Esophagus muscularis mucosa (tissue), 4 donors: ENCODE measurements around the gene PEAK3. TPM values are rescaled to one million over a fixed set of nuclear protein-coding genes. Genes with fewer than 3 reads are reported as not detected.

Experiments
- DNase-seq: peaks from one replicate; pipeline ENCODE4 v3.0.0-alpha.2; 2017; ENCODE audit errors: extremely low spot score
- H3K27ac ChIP-seq, 4 donors: fragments of 200-600 bp; sonication (generic); replicated peaks in 1 of 4; 1 replicate in 3 of 4; 2 replicates in 1 of 4; pipeline ENCODE4 v1.5.1; 2016 to 2019; ENCODE audit warnings: mild to moderate bottlenecking in 1 of 4
- H3K27me3 ChIP-seq, 4 donors: fragments of 200-600 bp; sonication (generic); one replicate each; pipeline versions ENCODE4 v1.5.1 to v1.6.0; 2016 to 2019
- H3K36me3 ChIP-seq, 4 donors: fragments of 200-600 bp; sonication (generic); one replicate each; pipeline ENCODE4 v1.5.1; 2016 to 2019
- H3K4me1 ChIP-seq, 4 donors: fragments of 200-600 bp; sonication (generic); one replicate each; pipeline ENCODE4 v1.5.1; 2016 to 2019
- H3K4me3 ChIP-seq, 4 donors: fragments of 200-600 bp; sonication (generic); 1 replicate in 2 of 4; 2 replicates in 2 of 4; pipeline ENCODE4 v1.5.1; 2016 to 2019; ENCODE audit warnings: mild to moderate bottlenecking in 4 of 4, moderate library complexity in 1 of 4
- H3K9me3 ChIP-seq, 4 donors: fragments of 200-600 bp; sonication (generic); 1 replicate in 3 of 4; 2 replicates in 1 of 4; pipeline ENCODE4 v1.5.1; 2016 to 2019
- EP300 ChIP-seq: sonication (generic); formaldehyde crosslinking; IDR thresholded peaks from one replicate; pipeline ENCODE4 v1.6.1; 2017; ENCODE audit warnings: antibody characterized with exemption
- POLR2A ChIP-seq: fragments of 450-650 bp; IDR thresholded peaks from one replicate; pipeline ENCODE4 v1.6.1; 2017; ENCODE audit warnings: antibody characterized with exemption, moderate library complexity, mild to moderate bottlenecking, low read depth
- POLR2AphosphoS5 ChIP-seq, 2 donors: sonication (generic); formaldehyde crosslinking; IDR thresholded peaks; one replicate each; pipeline ENCODE4 v1.6.1; 2017; ENCODE audit warnings: antibody characterized with exemption in 2 of 2
- WGBS: methylation state at CpG from one replicate; pipeline ENCODE4 v1.1.5; 2018; 5-methylcytosine and 5-hydroxymethylcytosine counted together
- intact Hi-C: fragments of 100-400 bp; cut with DNase I; formaldehyde crosslinking; loops from one replicate; pipeline ENCODE4 v1.15.1; 2023
- total RNA-seq, 4 donors: library from RNA; depleted of rRNA; stranded (reverse); fragments of >200 nt; gene quantifications; one replicate each; pipeline versions ENCODE4 v1.1.0 to v1.2.1, GENCODE V29; 2016
- TF ChIP-seq, protein P1 (sequence below), 3 experiments: fragments of 200-600 bp in 2 of 3; fragments of 450-650 bp in 1 of 3; sonication (generic) in 2 of 3; IDR thresholded peaks; one replicate each; pipeline ENCODE4 v1.5.1; 2017 to 2019; ENCODE audit warnings: antibody characterized with exemption in 3 of 3, mild to moderate bottlenecking in 2 of 3, moderate library complexity in 1 of 3

The PEAK3 gene
- total RNA-seq, 4 donors from 2014 or later: 0.78 to 2.3 (median 1.3) TPM

DNA sequence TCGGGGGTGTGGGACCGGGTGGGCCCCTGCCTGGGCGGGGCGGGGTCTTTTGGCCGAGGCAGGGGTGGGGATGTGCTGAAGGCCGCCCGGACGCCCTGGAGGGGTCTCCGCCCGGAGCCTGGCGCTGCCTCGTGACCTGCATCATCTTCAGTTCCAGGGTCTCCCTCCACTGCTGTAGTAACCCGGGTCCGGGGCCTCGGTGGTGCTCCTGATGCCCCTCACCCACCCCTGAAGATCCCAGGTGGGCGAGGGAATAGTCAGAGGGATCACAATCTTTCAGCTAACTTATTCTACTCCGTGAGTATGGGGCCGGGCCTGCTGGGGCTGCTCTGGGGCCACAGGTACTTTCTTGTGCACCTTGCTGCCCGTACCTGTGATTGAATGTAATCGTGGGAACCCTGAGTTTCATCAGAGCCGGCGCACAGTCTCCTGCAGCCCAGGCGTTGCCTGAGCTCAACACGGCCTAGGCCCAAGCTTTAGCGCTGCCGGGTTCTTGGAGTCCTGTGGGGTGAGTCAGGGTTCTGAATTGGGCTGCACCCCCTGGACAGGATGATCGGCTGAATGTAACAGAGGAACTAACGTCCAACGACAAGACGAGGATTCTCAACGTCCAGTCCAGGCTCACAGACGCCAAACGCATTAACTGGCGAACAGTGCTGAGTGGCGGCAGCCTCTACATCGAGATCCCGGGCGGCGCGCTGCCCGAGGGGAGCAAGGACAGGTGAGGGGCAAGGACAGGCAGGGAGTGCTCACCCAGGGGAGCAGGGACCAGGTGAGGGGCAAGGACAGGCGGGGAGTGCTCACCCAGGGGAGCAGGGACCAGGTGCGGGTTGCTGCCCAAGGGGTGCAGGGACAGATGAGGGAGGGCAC is 10.5 kb downstream of the PEAK3 start:
- Histone ChIP-seq H3K9me3 (no peaks in the 10 kb centered on the region), H3K27me3 (no peaks in the 10 kb centered on the region), H3K36me3 (peaks cover 17 to 38% (median 32%) of the 10 kb centered on the region in 4 donors), H3K4me3 (peak overlapping the region; percentile 82 to 100 (median 98)), H3K4me1 (peaks cover 47 to 75% (median 71%) of the 10 kb centered on the region in 4 donors), H3K27ac (peak overlapping the region; percentile 99 to 100 (median 100))
- TF ChIP-seq POLR2AphosphoS5 (IDR thresholded peaks at IDR 0.05) (no peak), EP300 (no peak)
- TF ChIP-seq, protein P1, sequence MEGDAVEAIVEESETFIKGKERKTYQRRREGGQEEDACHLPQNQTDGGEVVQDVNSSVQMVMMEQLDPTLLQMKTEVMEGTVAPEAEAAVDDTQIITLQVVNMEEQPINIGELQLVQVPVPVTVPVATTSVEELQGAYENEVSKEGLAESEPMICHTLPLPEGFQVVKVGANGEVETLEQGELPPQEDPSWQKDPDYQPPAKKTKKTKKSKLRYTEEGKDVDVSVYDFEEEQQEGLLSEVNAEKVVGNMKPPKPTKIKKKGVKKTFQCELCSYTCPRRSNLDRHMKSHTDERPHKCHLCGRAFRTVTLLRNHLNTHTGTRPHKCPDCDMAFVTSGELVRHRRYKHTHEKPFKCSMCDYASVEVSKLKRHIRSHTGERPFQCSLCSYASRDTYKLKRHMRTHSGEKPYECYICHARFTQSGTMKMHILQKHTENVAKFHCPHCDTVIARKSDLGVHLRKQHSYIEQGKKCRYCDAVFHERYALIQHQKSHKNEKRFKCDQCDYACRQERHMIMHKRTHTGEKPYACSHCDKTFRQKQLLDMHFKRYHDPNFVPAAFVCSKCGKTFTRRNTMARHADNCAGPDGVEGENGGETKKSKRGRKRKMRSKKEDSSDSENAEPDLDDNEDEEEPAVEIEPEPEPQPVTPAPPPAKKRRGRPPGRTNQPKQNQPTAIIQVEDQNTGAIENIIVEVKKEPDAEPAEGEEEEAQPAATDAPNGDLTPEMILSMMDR (IDR thresholded peaks at IDR 0.05): no peak
- intact Hi-C loops: loop anchor here (1.0 to 2.0 kb wide), 2 partner anchors 35 to 115 kb away; partner anchors contain the start of genes PLEKHJ1 and SF3A2
- DNase-seq: no peak
- WGBS: 23% methylated on average over 36 of the region's 43 CpGs

DNA sequence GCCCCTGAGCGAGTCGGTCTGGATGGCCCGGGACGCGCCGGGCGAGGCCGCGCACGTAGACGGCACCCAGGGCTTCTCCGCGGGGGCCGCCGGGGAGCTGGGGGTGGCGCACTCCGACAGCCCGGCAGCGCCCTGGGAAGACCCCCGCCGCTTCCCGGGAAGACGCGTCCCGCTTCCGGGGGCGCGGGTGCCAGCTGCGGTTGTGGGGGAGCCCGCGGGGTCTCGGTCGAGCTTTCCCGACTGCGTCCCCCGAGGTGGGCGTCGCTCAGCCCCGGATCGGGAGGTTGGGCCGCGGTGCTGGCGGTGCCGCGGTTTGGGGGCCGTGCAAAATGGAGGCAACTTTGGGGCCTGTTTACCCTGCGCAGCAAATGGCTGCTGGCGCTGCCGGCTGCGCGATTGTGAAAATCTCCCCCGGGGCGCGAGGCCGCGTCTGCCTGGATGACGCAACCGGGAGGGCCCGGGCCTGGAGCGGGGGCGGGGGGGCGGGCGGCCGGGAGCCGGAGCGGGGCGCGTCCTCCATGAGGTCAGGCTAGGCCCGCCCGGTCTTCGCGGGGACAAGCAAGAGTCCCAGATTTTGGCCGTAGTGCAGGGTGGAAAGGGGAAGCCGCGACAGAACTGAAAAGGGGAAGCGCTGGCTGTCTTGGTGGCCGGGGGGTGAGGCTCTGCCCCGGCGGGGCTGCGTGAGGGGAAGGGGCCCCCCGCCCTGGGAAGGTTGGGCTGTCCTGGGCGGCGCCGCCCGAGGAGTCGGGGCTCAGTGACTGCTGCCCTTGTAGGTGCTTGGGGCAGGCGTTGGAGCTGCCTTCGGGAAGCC is 11.3 kb downstream of the PEAK3 start:
- H3K9me3 ChIP-seq: no peaks in the 10 kb centered on the region
- H3K27me3 ChIP-seq: no peaks in the 10 kb centered on the region
- TF ChIP-seq, protein P1 (IDR thresholded peaks at IDR 0.05): peak in 1 of 3 experiments; percentile 4
- TF ChIP-seq POLR2AphosphoS5 (IDR thresholded peaks at IDR 0.05) (peak; percentile 95 to 96), POLR2A (peak; percentile 46), EP300 (no peak)
- peak overlapping the region; percentile 99 to 100 (median 100) for H3K27ac ChIP-seq
- H3K36me3 ChIP-seq: peaks cover 17 to 30% (median 24%) of the 10 kb centered on the region in 4 donors
- peaks cover 50 to 72% (median 66%) of the 10 kb centered on the region in 4 donors for H3K4me1 ChIP-seq
- H3K4me3 ChIP-seq: peak overlapping the region; percentile 82 to 100 (median 98)
- WGBS: under 1% methylated on average over 17 of the region's 88 CpGs
- intact Hi-C loops: no loop called here
- DNase-seq: peak; percentile 97

DNA sequence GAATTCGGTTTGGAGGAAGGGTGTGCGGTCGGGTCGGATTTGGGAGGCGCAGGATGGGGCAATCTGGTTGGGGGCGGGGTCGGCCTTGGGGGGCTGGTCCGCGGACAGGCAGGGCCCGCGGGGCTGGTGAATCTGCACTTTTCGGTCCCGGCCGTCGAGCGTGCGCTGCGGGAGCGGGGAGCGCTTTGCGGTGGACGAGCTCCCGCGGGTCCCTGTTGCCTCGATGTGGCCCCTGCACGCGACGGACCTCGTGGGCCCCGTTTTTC is 11.9 kb downstream of the PEAK3 start:
- Histone ChIP-seq H3K4me1 (peaks cover 44 to 66% (median 60%) of the 10 kb centered on the region in 4 donors), H3K4me3 (peak overlapping the region; percentile 82 to 100 (median 98)), H3K27me3 (no peaks in the 10 kb centered on the region), H3K9me3 (no peaks in the 10 kb centered on the region), H3K36me3 (peaks cover 15 to 30% (median 21%) of the 10 kb centered on the region in 4 donors), H3K27ac (peak overlapping the region; percentile 99 to 100 (median 100))
- intact Hi-C loops: no loop called here
- WGBS: 4% methylated on average over 5 of the region's 30 CpGs
- TF ChIP-seq POLR2AphosphoS5 (IDR thresholded peaks at IDR 0.05) (no peak), EP300 (no peak), POLR2A (no peak)
- TF ChIP-seq, protein P1 (IDR thresholded peaks at IDR 0.05): no peak
- no peak for DNase-seq

DNA sequence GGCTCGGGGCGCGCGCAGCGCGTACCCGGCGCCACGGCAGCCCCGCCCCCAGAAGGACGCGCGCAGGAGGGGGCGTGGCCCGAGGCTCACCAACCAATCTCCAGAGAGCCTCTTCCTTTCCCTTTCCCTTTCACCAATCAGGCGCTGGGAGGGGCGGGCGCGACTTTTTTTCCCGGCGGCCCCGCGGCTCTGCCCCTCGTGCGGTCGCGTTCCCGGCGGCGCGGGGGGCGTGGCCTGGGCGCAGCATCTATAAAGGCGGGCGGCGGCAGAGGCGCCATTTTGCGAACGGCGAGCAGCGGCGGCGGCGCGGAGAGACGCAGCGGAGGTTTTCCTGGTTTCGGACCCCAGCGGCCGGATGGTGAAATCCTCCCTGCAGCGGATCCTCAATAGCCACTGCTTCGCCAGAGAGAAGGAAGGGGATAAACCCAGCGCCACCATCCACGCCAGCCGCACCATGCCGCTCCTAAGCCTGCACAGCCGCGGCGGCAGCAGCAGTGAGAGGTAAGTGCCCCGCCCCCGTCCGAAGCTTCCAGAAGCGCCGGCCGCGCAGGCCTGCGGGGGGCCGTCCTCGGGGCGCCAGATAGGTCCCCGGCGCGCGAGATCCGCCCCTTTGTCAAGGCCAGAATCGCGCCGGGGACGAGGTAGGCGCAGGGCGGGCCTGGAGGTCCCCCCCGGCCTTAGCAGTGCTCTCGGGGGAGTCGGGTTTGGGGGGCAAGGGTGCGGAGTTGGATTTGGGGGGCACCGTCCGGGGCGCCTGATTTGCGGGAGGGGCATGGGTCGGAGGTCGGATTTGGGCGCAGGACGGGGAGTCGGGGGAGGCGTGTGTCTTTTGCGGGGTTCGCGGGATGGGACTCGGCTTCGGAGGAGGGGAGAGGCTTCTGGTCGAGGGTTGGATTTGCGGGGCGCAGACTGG is 12.5 kb downstream of the PEAK3 start:
- Histone ChIP-seq H3K4me1 (peaks cover 42 to 62% (median 55%) of the 10 kb centered on the region in 4 donors), H3K9me3 (no peaks in the 10 kb centered on the region), H3K27me3 (no peaks in the 10 kb centered on the region), H3K4me3 (peak overlapping the region; percentile 82 to 100 (median 98)), H3K36me3 (peaks cover 15 to 29% (median 21%) of the 10 kb centered on the region in 4 donors), H3K27ac (peak overlapping the region; percentile 99 to 100 (median 100))
- DNase-seq: peak; percentile 100
- intact Hi-C loops: no loop called here
- peak; percentile 100 for TF ChIP-seq POLR2AphosphoS5 (IDR thresholded peaks at IDR 0.05)
- TF ChIP-seq, protein P1 (IDR thresholded peaks at IDR 0.05): peak; percentile 8 to 35 (median 18)
- no peak for TF ChIP-seq EP300
- TF ChIP-seq POLR2A: peak; percentile 99
- WGBS: under 1% methylated on average over 45 of the region's 103 CpGs
